Esophagus squamous epithelium (tissue), 5 donors: ENCODE results near the gene SSX2IP. TPM values are rescaled to one million over a fixed set of nuclear protein-coding genes. Genes with fewer than 3 reads are reported as not detected.

Experiments
- DNase-seq: peaks from one replicate; lab custom pipeline; 2025; lab: John Stamatoyannopoulos, UW
- H3K27ac ChIP-seq, 4 donors: fragments of 200-600 bp; sonication (generic); one replicate each; pipeline ENCODE4 v1.5.1; 2016 to 2019; ENCODE audit warnings: mild to moderate bottlenecking in 1 of 4
- H3K27me3 ChIP-seq, 4 donors: fragments of 200-600 bp; sonication (generic); 1 replicate in 3 of 4; 2 replicates in 1 of 4; pipeline versions ENCODE4 v1.5.1 to v1.6.0; 2017 to 2021; ENCODE audit warnings: antibody characterized with exemption in 1 of 4
- H3K36me3 ChIP-seq, 3 donors: fragments of 200-600 bp; sonication (generic); one replicate each; pipeline ENCODE4 v1.5.1; 2016 to 2019
- H3K4me1 ChIP-seq, 3 donors: fragments of 200-600 bp; sonication (generic); one replicate each; pipeline ENCODE4 v1.5.1; 2017 to 2019
- H3K4me3 ChIP-seq, 4 donors: fragments of 200-600 bp; sonication (generic); 1 replicate in 3 of 4; 2 replicates in 1 of 4; pipeline ENCODE4 v1.5.1; 2016 to 2019; ENCODE audit warnings: mild to moderate bottlenecking in 2 of 4, moderate library complexity in 1 of 4
- H3K9me3 ChIP-seq, 3 donors: fragments of 200-600 bp; sonication (generic); one replicate each; pipeline ENCODE4 v1.5.1; 2016 to 2019
- CTCF ChIP-seq, 6 experiments: fragments of 450-650 bp in 4 of 6; fragments of 200-600 bp in 2 of 6; sonication (generic) in 2 of 6; IDR thresholded peaks; one replicate each; pipeline ENCODE4 v1.5.1; 2016 to 2019; ENCODE audit warnings: antibody characterized with exemption in 6 of 6, mild to moderate bottlenecking in 4 of 6, moderate library complexity in 4 of 6
- POLR2A ChIP-seq, 4 donors: fragments of 450-650 bp; IDR thresholded peaks; one replicate each; pipeline ENCODE4 v1.6.1; 2017; ENCODE audit warnings: antibody characterized with exemption in 4 of 4, mild to moderate bottlenecking in 4 of 4, moderate library complexity in 3 of 4
- WGBS, 2 donors: methylation state at CpG; one replicate each; pipeline ENCODE4 v1.1.5; 2018; 5-methylcytosine and 5-hydroxymethylcytosine counted together
- intact Hi-C: fragments of 100-400 bp; cut with DNase I; formaldehyde crosslinking; loops from one replicate; pipeline ENCODE4 v1.15.0; 2022
- total RNA-seq, 4 donors: library from RNA; depleted of rRNA; stranded (reverse); fragments of >200 nt; gene quantifications; one replicate each; pipeline ENCODE4 v1.1.0, GENCODE V29; 2016
- donor health status: DM: yes; HTN: yes; CAD: no.

Gene SSX2IP
- total RNA-seq, 4 donors from 2014 or later, result 6.5 to 13.4 (median 8.6) TPM

- intact Hi-C loops, result no loop called here
- DNase-seq, result no peak
Observed at GRCh38 chr1:84635429-84635828, 54.8 kb downstream of the SSX2IP start.

GRCh38 chr1:84634536-84635205, 55.6 kb downstream of the SSX2IP start:
- Histone ChIP-seq H3K4me3 (no peak overlapping the region), H3K9me3 (no peaks in the 10 kb centered on the region), H3K27me3 (peaks cover 0 to 15% (median 0%) of the 10 kb centered on the region in 4 donors), H3K27ac (no peak overlapping the region), H3K36me3 (no peaks in the 10 kb centered on the region), H3K4me1 (peaks cover 0 to 12% (median 3%) of the 10 kb centered on the region in 3 donors)
- 28 to 42% methylated on average over 5 of the region's 5 CpGs for WGBS, 2 donors
- TF ChIP-seq CTCF (IDR thresholded peaks at IDR 0.05), result no peak
- TF ChIP-seq POLR2A (IDR thresholded peaks at IDR 0.05), result no peak
- DNase-seq, result no peak
- intact Hi-C loops, result no loop called here

More at GRCh38 chr1:84635429-84635828, 54.8 kb downstream of the SSX2IP start:
- H3K9me3 ChIP-seq, result no peaks in the 10 kb centered on the region
- H3K27me3 ChIP-seq, result peaks cover 0 to 15% (median 0%) of the 10 kb centered on the region in 4 donors
- WGBS, 2 donors, result 94 to 95% methylated on average over 2 of the region's 2 CpGs
- H3K4me3 ChIP-seq, result no peak overlapping the region
- no peaks in the 10 kb centered on the region for H3K36me3 ChIP-seq
- no peak overlapping the region for H3K27ac ChIP-seq
- no peak for TF ChIP-seq CTCF (IDR thresholded peaks at IDR 0.05)
- no peak for TF ChIP-seq POLR2A (IDR thresholded peaks at IDR 0.05)
- H3K4me1 ChIP-seq, result peaks cover 0 to 12% (median 3%) of the 10 kb centered on the region in 3 donors

GRCh38 chr1:84632673-84633434, 57.4 kb downstream of the SSX2IP start:
- Histone ChIP-seq H3K36me3 (no peaks in the 10 kb centered on the region), H3K27ac (no peak overlapping the region), H3K4me1 (peaks cover 0 to 12% (median 3%) of the 10 kb centered on the region in 3 donors), H3K27me3 (peaks cover 0 to 15% (median 0%) of the 10 kb centered on the region in 4 donors), H3K9me3 (no peaks in the 10 kb centered on the region), H3K4me3 (no peak overlapping the region)
- intact Hi-C loops, result no loop called here
- 15 to 17% methylated on average over 2 of the region's 2 CpGs for WGBS, 2 donors
- no peak for TF ChIP-seq POLR2A (IDR thresholded peaks at IDR 0.05)
- TF ChIP-seq CTCF (IDR thresholded peaks at IDR 0.05), result no peak
- DNase-seq, result no peak

GRCh38 chr1:84632137-84632536, 58.1 kb downstream of the SSX2IP start:
- Histone ChIP-seq H3K27ac (no peak overlapping the region), H3K4me1 (peaks cover 0 to 12% (median 3%) of the 10 kb centered on the region in 3 donors), H3K36me3 (no peaks in the 10 kb centered on the region), H3K9me3 (no peaks in the 10 kb centered on the region), H3K4me3 (no peak overlapping the region), H3K27me3 (peaks cover 0 to 9% (median 0%) of the 10 kb centered on the region in 4 donors)
- no peak for DNase-seq
- WGBS, 2 donors, result 70 to 78% methylated on average over 5 to 6 of the region's 6 CpGs
- intact Hi-C loops, result no loop called here
- TF ChIP-seq CTCF (IDR thresholded peaks at IDR 0.05), result no peak
- no peak for TF ChIP-seq POLR2A (IDR thresholded peaks at IDR 0.05)

DNA sequence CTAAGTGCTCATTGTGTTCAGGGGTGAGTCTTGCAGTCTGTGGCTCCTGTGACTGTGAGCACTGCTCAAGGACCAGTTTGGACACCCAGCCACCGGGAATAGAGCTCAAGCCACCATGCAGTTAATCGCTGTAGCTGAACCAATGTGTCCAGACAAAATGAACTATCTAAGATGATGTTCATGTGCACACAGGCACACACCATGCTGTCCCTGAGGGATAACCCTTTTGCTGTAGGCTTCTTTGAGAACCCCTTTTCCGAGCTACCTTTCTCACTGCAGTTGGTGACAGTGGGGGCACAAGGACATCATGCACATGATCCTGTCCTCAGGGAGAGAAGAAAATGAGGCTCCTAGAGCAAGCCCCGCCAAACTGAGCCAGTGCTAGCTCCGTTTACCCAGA, 65.4 kb downstream of the SSX2IP start:
- H3K27ac ChIP-seq, result no peak overlapping the region
- no peak overlapping the region for H3K4me3 ChIP-seq
- H3K27me3 ChIP-seq, result peaks cover 0 to 7% (median 0%) of the 10 kb centered on the region in 4 donors
- TF ChIP-seq CTCF (IDR thresholded peaks at IDR 0.05) (no peak), POLR2A (IDR thresholded peaks at IDR 0.05) (no peak)
- DNase-seq, result no peak
- no peaks in the 10 kb centered on the region for H3K36me3 ChIP-seq
- H3K4me1 ChIP-seq, result peaks cover 4 to 14% (median 6%) of the 10 kb centered on the region in 3 donors
- intact Hi-C loops, result loop anchor here (10.0 kb wide), 1 partner anchor 490 kb away; no protein-coding TSS in a partner anchor
- H3K9me3 ChIP-seq, result no peaks in the 10 kb centered on the region
- 84 to 100% methylated on average over 3 to 4 of the region's 5 CpGs for WGBS, 2 donors
